Stimulated activated CD8-positive, alpha-beta memory T cell treated with anti-CD3 and anti-CD28 coated beads, Interleukin-4, amount 100 ng/mL, for 48 hours (primary cell): ENCODE measurements around the gene TASP1.
"Not testable (repeated sequence)": the region's sequence is repeated elsewhere in the genome, so short reads cannot be mapped to it uniquely, and the experiment has no call there.

Experiments used
- DNase-seq: peaks from one replicate; pipeline ENCODE4 v3.0.0-alpha.2; 2020

Gene TASP1

GRCh38 chr20:13638496-13639149 is at the start of gene TASP1:
Gene TASP1, minus strand, starts transcription at chr20:13638932. Its CDS starts 8,854 bp downstream, at chr20:13630078.
- peak; percentile 96 for DNase-seq

GRCh38 chr20:13687815-13688214 is 49.1 kb upstream of the TASP1 start:
- DNase-seq: no peak

- no peak for DNase-seq
Observed at GRCh38 chr20:13685623-13686022, 46.9 kb upstream of the TASP1 start.

GRCh38 chr20:13684566-13685222 is 46.0 kb upstream of the TASP1 start:
- DNase-seq: no peak

GRCh38 chr20:13683833-13684232 is 45.1 kb upstream of the TASP1 start:
- no peak for DNase-seq

- DNase-seq: no peak
Observed at GRCh38 chr20:13681248-13682125, 42.8 kb upstream of the TASP1 start.

GRCh38 chr20:13678944-13679343 is 40.2 kb upstream of the TASP1 start:
- DNase-seq: no peak

- no peak for DNase-seq
Observed at GRCh38 chr20:13677241-13677640, 38.5 kb upstream of the TASP1 start.

- DNase-seq: no peak
Observed at GRCh38 chr20:13676682-13677081, 38.0 kb upstream of the TASP1 start.

GRCh38 chr20:13672690-13673089 is 34.0 kb upstream of the TASP1 start:
- DNase-seq: no peak

GRCh38 chr20:13671916-13672378 is 33.2 kb upstream of the TASP1 start:
- DNase-seq: no peak

GRCh38 chr20:13671512-13671911 is 32.8 kb upstream of the TASP1 start:
- DNase-seq: no peak

- no peak for DNase-seq
Observed at GRCh38 chr20:13670160-13670559, 31.4 kb upstream of the TASP1 start.

GRCh38 chr20:13665709-13666395 is 27.1 kb upstream of the TASP1 start:
- no peak for DNase-seq

GRCh38 chr20:13661070-13661685 is 22.4 kb upstream of the TASP1 start:
- no peak for DNase-seq

GRCh38 chr20:13659288-13659687 is 20.6 kb upstream of the TASP1 start:
- DNase-seq: no peak

GRCh38 chr20:13658060-13658459 is 19.3 kb upstream of the TASP1 start:
- not testable (repeated sequence) for DNase-seq

- no peak for DNase-seq
Observed at GRCh38 chr20:13656721-13657368, 18.1 kb upstream of the TASP1 start.

GRCh38 chr20:13654463-13655023 is 15.8 kb upstream of the TASP1 start:
- no peak for DNase-seq

- no peak for DNase-seq
Observed at GRCh38 chr20:13650474-13650873, 11.7 kb upstream of the TASP1 start.
